ENCODE measurements around the gene OR6N2.

Gene OR6N2

GRCh38 chr1:158812336-158812735, 31.3 kb upstream of the OR6N2 start:
- TF ChIP-seq POLR2AphosphoS5 (IDR thresholded peaks at IDR 0.05; ENCODE audit: low read depth), result no peak
- TF ChIP-seq SPI1 (IDR thresholded peaks at IDR 0.05; ENCODE audit: borderline replicate concordance, low read depth), result no peak
- no peak for TF ChIP-seq CTCF (IDR thresholded peaks at IDR 0.05; ENCODE audit: insufficient read depth, low read length)
- no peak for TF ChIP-seq GABPA (IDR thresholded peaks at IDR 0.05; ENCODE audit: low read depth)
- TF ChIP-seq REST (IDR thresholded peaks at IDR 0.05; ENCODE audit: insufficient replicate concordance, low read depth), result no peak
- no peak for DNase-seq (ENCODE audit: low read depth in 1 of 2, low spot score in 1 of 2)
- Histone ChIP-seq H3K4me3 (replicated peaks; ENCODE audit: insufficient read depth, low read length) (no peak overlapping the region), H3K27ac (replicated peaks) (peak overlapping the region; percentile 61), H3K27me3 (ENCODE audit: insufficient read depth, poor library complexity, severe bottlenecking) (no peaks in the 10 kb centered on the region)

GRCh38 chr1:158810311-158810710, 29.3 kb upstream of the OR6N2 start:
- peak; percentile 58 to 92 for DNase-seq (ENCODE audit: low read depth in 1 of 2, low spot score in 1 of 2)
- no peak for TF ChIP-seq REST (IDR thresholded peaks at IDR 0.05; ENCODE audit: insufficient replicate concordance, low read depth)
- TF ChIP-seq GABPA (IDR thresholded peaks at IDR 0.05; ENCODE audit: low read depth), result no peak
- TF ChIP-seq CTCF (IDR thresholded peaks at IDR 0.05; ENCODE audit: insufficient read depth, low read length), result no peak
- no peak; the same call in 1 of the 2 replicates for TF ChIP-seq POLR2AphosphoS5 (IDR thresholded peaks at IDR 0.05; ENCODE audit: low read depth)
- TF ChIP-seq SPI1 (IDR thresholded peaks at IDR 0.05; ENCODE audit: borderline replicate concordance, low read depth), result peak; percentile 56; the same call in 1 of the 2 replicates
- H3K27ac ChIP-seq (replicated peaks), result peak overlapping the region; percentile 61
- H3K27me3 ChIP-seq (ENCODE audit: insufficient read depth, poor library complexity, severe bottlenecking), result no peaks in the 10 kb centered on the region
- H3K4me3 ChIP-seq (replicated peaks; ENCODE audit: insufficient read depth, low read length), result no peak overlapping the region

- no peak overlapping the region for H3K4me3 ChIP-seq (replicated peaks; ENCODE audit: insufficient read depth, low read length)
- peak; percentile 71 to 85 for DNase-seq (ENCODE audit: low read depth in 1 of 2, low spot score in 1 of 2)
- TF ChIP-seq SPI1 (IDR thresholded peaks at IDR 0.05; ENCODE audit: borderline replicate concordance, low read depth), result peak; percentile 72
- no peak for TF ChIP-seq REST (IDR thresholded peaks at IDR 0.05; ENCODE audit: insufficient replicate concordance, low read depth)
- no peaks in the 10 kb centered on the region for H3K27me3 ChIP-seq (ENCODE audit: insufficient read depth, poor library complexity, severe bottlenecking)
- peak overlapping the region; percentile 61 for H3K27ac ChIP-seq (replicated peaks)
Observed at GRCh38 chr1:158809862-158810261, 28.9 kb upstream of the OR6N2 start.
